Measurements from ENCODE around the gene GRID2. TPM values are rescaled to one million over a fixed set of nuclear protein-coding genes. Genes with fewer than 3 reads are reported as not detected.

GRID2 gene
- total RNA-seq, 6 experiments from 2014 or later = not detected

- DNase-seq = no peak
- H3K36me3 Mint-ChIP-seq (ENCODE audit: low read depth) = no peaks in the 10 kb centered on the region
- H3K4me3 Mint-ChIP-seq = no peak overlapping the region
- TF ChIP-seq CTCF (IDR thresholded peaks at IDR 0.05) = no peak
- H3K4me1 Mint-ChIP-seq (ENCODE audit: low read depth) = no peaks in the 10 kb centered on the region
- peaks cover 23% of the 10 kb centered on the region for H3K9me3 Mint-ChIP-seq
- H3K27ac Mint-ChIP-seq = no peak overlapping the region
- H3K27me3 Mint-ChIP-seq (ENCODE audit: insufficient read depth) = no peaks in the 10 kb centered on the region
These were observed 1228.5 kb downstream of the GRID2 start for GRCh38 chr4:93532234-93532633.

- TF ChIP-seq CTCF (IDR thresholded peaks at IDR 0.05) = no peak
- H3K36me3 Mint-ChIP-seq (ENCODE audit: low read depth) = no peaks in the 10 kb centered on the region
- no peak overlapping the region for H3K4me3 Mint-ChIP-seq
- H3K27me3 Mint-ChIP-seq (ENCODE audit: insufficient read depth) = no peaks in the 10 kb centered on the region
- no peak overlapping the region for H3K27ac Mint-ChIP-seq
- DNase-seq = no peak
- H3K4me1 Mint-ChIP-seq (ENCODE audit: low read depth) = no peaks in the 10 kb centered on the region
- H3K9me3 Mint-ChIP-seq = peaks cover 17% of the 10 kb centered on the region
These were observed 1236.8 kb downstream of the GRID2 start for GRCh38 chr4:93540562-93540961.

- DNase-seq = no peak
- Mint-ChIP-seq H3K36me3 (ENCODE audit: low read depth) (no peaks in the 10 kb centered on the region), H3K4me3 (no peak overlapping the region), H3K9me3 (peaks cover 44% of the 10 kb centered on the region), H3K27ac (no peak overlapping the region), H3K27me3 (ENCODE audit: insufficient read depth) (peaks cover 2% of the 10 kb centered on the region; the same call in 1 of the 2 replicates), H3K4me1 (ENCODE audit: low read depth) (no peaks in the 10 kb centered on the region)
- TF ChIP-seq CTCF (IDR thresholded peaks at IDR 0.05) = no peak
These were observed 1258.1 kb downstream of the GRID2 start for GRCh38 chr4:93561842-93562241.

GRCh38 chr4:93568758-93569157 is 1265.0 kb downstream of the GRID2 start:
- DNase-seq = no peak
- Mint-ChIP-seq H3K27ac (no peak overlapping the region), H3K27me3 (ENCODE audit: insufficient read depth) (no peaks in the 10 kb centered on the region), H3K36me3 (ENCODE audit: low read depth) (no peaks in the 10 kb centered on the region), H3K4me3 (no peak overlapping the region), H3K9me3 (peaks cover 21% of the 10 kb centered on the region; the same call in 1 of the 2 replicates), H3K4me1 (ENCODE audit: low read depth) (no peaks in the 10 kb centered on the region)
- no peak for TF ChIP-seq CTCF (IDR thresholded peaks at IDR 0.05)

GRCh38 chr4:93573285-93573684 is 1269.5 kb downstream of the GRID2 start:
- Mint-ChIP-seq H3K27me3 (ENCODE audit: insufficient read depth) (no peaks in the 10 kb centered on the region), H3K9me3 (peaks cover 30% of the 10 kb centered on the region), H3K36me3 (ENCODE audit: low read depth) (no peaks in the 10 kb centered on the region), H3K27ac (no peak overlapping the region), H3K4me1 (ENCODE audit: low read depth) (no peaks in the 10 kb centered on the region), H3K4me3 (no peak overlapping the region)
- no peak for TF ChIP-seq CTCF (IDR thresholded peaks at IDR 0.05)
- DNase-seq = no peak

- Mint-ChIP-seq H3K4me1 (ENCODE audit: low read depth) (no peaks in the 10 kb centered on the region), H3K27ac (no peak overlapping the region), H3K9me3 (peaks cover 34% of the 10 kb centered on the region), H3K27me3 (ENCODE audit: insufficient read depth) (no peaks in the 10 kb centered on the region), H3K4me3 (no peak overlapping the region), H3K36me3 (ENCODE audit: low read depth) (0 out of 2 replicates have a peak, but pooled peaks cover 4% of the 10 kb centered on the region)
- DNase-seq = no peak
- no peak for TF ChIP-seq CTCF (IDR thresholded peaks at IDR 0.05)
These were observed 1275.2 kb downstream of the GRID2 start for GRCh38 chr4:93578942-93579341.
